PC-9 (cell line): ENCODE results near the gene MOB3A.

ENCODE experiments used
- EZH2 ChIP-seq: fragments of 200-600 bp; sonication (generic); IDR thresholded peaks from 2 replicates; pipeline ENCODE4 v1.8.0; 2017; ENCODE audit warnings: antibody characterized with exemption, low read depth
- TF ChIP-seq, protein P1 (sequence below): fragments of 200-600 bp; sonication (generic); conservative IDR thresholded peaks from 2 replicates; pipeline ENCODE4 v1.6.1; 2017; ENCODE audit warnings: mixed run types, antibody characterized with exemption, mild to moderate bottlenecking, moderate library complexity

DNA sequence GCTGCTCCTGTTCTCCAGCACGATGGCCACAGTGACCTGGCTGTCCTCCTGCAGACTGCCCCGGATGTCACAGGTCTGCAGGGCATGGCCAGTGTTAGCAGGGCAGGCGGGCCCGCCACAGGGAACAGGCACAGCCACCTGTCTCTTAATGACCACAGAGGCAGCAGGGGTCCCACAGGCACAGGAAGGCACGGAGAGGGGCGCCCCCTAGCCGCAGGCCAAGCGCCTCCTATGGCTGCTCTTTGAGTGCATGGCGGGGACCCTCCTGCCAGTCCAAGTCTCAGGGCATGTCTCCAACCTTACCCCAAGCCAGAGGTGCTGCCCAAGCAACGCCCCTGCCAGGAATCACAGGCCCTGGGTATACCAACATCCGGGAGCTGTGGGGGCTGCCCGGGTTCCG is 14.7 kb upstream of the MOB3A start:
- TF ChIP-seq, protein P1, sequence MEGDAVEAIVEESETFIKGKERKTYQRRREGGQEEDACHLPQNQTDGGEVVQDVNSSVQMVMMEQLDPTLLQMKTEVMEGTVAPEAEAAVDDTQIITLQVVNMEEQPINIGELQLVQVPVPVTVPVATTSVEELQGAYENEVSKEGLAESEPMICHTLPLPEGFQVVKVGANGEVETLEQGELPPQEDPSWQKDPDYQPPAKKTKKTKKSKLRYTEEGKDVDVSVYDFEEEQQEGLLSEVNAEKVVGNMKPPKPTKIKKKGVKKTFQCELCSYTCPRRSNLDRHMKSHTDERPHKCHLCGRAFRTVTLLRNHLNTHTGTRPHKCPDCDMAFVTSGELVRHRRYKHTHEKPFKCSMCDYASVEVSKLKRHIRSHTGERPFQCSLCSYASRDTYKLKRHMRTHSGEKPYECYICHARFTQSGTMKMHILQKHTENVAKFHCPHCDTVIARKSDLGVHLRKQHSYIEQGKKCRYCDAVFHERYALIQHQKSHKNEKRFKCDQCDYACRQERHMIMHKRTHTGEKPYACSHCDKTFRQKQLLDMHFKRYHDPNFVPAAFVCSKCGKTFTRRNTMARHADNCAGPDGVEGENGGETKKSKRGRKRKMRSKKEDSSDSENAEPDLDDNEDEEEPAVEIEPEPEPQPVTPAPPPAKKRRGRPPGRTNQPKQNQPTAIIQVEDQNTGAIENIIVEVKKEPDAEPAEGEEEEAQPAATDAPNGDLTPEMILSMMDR = no peak
- no peak for TF ChIP-seq EZH2
